ENCODE results near the gene ARPC5L.

DNA sequence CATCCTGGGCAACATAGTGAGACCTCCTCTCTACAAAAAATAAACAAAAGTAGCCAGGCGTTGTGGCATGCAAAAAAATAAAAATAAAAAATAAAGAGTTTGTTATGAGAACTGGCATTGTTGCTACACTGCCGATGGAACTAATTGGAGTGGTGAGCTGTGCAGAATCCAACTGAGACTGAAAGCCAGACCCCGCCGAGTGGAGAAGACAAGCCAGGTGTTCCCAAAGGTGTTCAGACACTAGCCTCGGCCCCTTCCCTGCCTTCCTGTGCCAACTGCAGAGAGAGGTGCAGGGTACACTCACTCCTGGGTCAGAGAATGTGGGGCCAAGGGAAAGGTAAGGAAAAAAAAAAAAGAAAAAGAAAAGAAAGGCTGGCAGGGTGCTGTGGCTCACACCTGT is 46.3 kb upstream of the ARPC5L start:
- TF ChIP-seq, protein P1, sequence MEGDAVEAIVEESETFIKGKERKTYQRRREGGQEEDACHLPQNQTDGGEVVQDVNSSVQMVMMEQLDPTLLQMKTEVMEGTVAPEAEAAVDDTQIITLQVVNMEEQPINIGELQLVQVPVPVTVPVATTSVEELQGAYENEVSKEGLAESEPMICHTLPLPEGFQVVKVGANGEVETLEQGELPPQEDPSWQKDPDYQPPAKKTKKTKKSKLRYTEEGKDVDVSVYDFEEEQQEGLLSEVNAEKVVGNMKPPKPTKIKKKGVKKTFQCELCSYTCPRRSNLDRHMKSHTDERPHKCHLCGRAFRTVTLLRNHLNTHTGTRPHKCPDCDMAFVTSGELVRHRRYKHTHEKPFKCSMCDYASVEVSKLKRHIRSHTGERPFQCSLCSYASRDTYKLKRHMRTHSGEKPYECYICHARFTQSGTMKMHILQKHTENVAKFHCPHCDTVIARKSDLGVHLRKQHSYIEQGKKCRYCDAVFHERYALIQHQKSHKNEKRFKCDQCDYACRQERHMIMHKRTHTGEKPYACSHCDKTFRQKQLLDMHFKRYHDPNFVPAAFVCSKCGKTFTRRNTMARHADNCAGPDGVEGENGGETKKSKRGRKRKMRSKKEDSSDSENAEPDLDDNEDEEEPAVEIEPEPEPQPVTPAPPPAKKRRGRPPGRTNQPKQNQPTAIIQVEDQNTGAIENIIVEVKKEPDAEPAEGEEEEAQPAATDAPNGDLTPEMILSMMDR (conservative IDR thresholded peaks at IDR 0.05), result no peak
- no peak for TF ChIP-seq EZH2 (IDR thresholded peaks at IDR 0.05; ENCODE audit: low read depth)

All from PC-9 (cell line).